Fibroblast of skin of scalp (primary cell): ENCODE data around the gene GALNT7. TPM values are rescaled to one million over a fixed set of nuclear protein-coding genes. Genes with fewer than 3 reads are reported as not detected.
"Not testable (repeated sequence)": the region's sequence is repeated elsewhere in the genome, so short reads cannot be mapped to it uniquely, and the experiment has no call there.

Source experiments
- DNase-seq: peaks from one replicate; pipeline ENCODE4 v3.0.0-alpha.2; 2013
- polyA plus RNA-seq, 2 experiments: library from polyadenylated mRNA; unstranded; fragments of 120-200 nt; gene quantifications; one replicate each; pipeline ENCODE4 v1.2.1, GENCODE V29; 2013; ENCODE audit not compliant: insufficient read length in 2 of 2

Gene GALNT7
- 16.4 TPM for polyA plus RNA-seq (2013, experiment 1 of 2; ENCODE audit: insufficient read length)
- polyA plus RNA-seq (2013, experiment 2 of 2; ENCODE audit: insufficient read length) = 18.6 TPM

- DNase-seq = peak; percentile 56
These were observed at the start of gene GALNT7 for GRCh38 chr4:173168396-173169177. GALNT7 (plus strand) TSS chr4:173168811; CDS start chr4:173168836, 25 bp downstream.

GRCh38 chr4:173118819-173119218 lies 49.8 kb upstream of the GALNT7 start:
- DNase-seq = not testable (repeated sequence)

- DNase-seq = no peak
These were observed 48.8 kb upstream of the GALNT7 start for GRCh38 chr4:173119818-173120217.

GRCh38 chr4:173121076-173121561 lies 47.5 kb upstream of the GALNT7 start:
- DNase-seq = peak; percentile 38

GRCh38 chr4:173124209-173124865 lies 44.3 kb upstream of the GALNT7 start:
- DNase-seq = no peak

GRCh38 chr4:173125216-173125812 lies 43.3 kb upstream of the GALNT7 start:
- no peak for DNase-seq

GRCh38 chr4:173128199-173128890 lies 40.3 kb upstream of the GALNT7 start:
- no peak for DNase-seq

GRCh38 chr4:173130687-173131086 lies 37.9 kb upstream of the GALNT7 start:
- DNase-seq = no peak

- DNase-seq = no peak
These were observed 34.2 kb upstream of the GALNT7 start for GRCh38 chr4:173134426-173134825.

GRCh38 chr4:173135241-173135847 lies 33.3 kb upstream of the GALNT7 start:
- peak; percentile 40 for DNase-seq

GRCh38 chr4:173138624-173139023 lies 30.0 kb upstream of the GALNT7 start:
- no peak for DNase-seq

- DNase-seq = no peak
These were observed 29.1 kb upstream of the GALNT7 start for GRCh38 chr4:173139561-173139960.

- no peak for DNase-seq
These were observed 23.5 kb upstream of the GALNT7 start for GRCh38 chr4:173145131-173145530.

- no peak for DNase-seq
These were observed 22.2 kb upstream of the GALNT7 start for GRCh38 chr4:173146456-173146855.

- DNase-seq = no peak
These were observed 17.1 kb upstream of the GALNT7 start for GRCh38 chr4:173151496-173151895.

- DNase-seq = no peak
These were observed 16.5 kb upstream of the GALNT7 start for GRCh38 chr4:173152104-173152503.

- DNase-seq = no peak
These were observed 15.2 kb upstream of the GALNT7 start for GRCh38 chr4:173153445-173153844.

- DNase-seq = peak; percentile 20
These were observed 8.8 kb upstream of the GALNT7 start for GRCh38 chr4:173159791-173160190.

- no peak for DNase-seq
These were observed 7.7 kb upstream of the GALNT7 start for GRCh38 chr4:173160871-173161270.

- DNase-seq = no peak
These were observed 7.3 kb upstream of the GALNT7 start for GRCh38 chr4:173161311-173161710.

- DNase-seq = no peak
These were observed 2.9 kb upstream of the GALNT7 start for GRCh38 chr4:173165706-173166105.

GRCh38 chr4:173166491-173166890 lies 2.1 kb upstream of the GALNT7 start:
- no peak for DNase-seq
